Stimulated activated CD4-positive, alpha-beta T cell treated with anti-CD3 and anti-CD28 coated beads, Interleukin-2, amount 100 ng/mL, for 4 hours (primary cell): Measurements from ENCODE around the gene MLN.

Experiments used
- DNase-seq: peaks from one replicate; pipeline ENCODE4 v3.0.0-alpha.2; 2020; ENCODE audit warnings: low read depth

MLN gene

GRCh38 chr6:33752646-33753015 is 51.2 kb downstream of the MLN start:
- no peak for DNase-seq

GRCh38 chr6:33751771-33752645 is 51.8 kb downstream of the MLN start:
- DNase-seq, result no peak

GRCh38 chr6:33750244-33750991 is 53.4 kb downstream of the MLN start:
- no peak for DNase-seq

- no peak for DNase-seq
These were observed 54.4 kb downstream of the MLN start for GRCh38 chr6:33749401-33749800.

- no peak for DNase-seq
These were observed 55.0 kb downstream of the MLN start for GRCh38 chr6:33748841-33749240.

- no peak for DNase-seq
These were observed 56.0 kb downstream of the MLN start for GRCh38 chr6:33747823-33748222.

- DNase-seq, result no peak
These were observed 57.1 kb downstream of the MLN start, which contains the start of gene IP6K3 for GRCh38 chr6:33746651-33747100. Gene IP6K3, minus strand, starts transcription at chr6:33746905. Its CDS starts 11,429 bp downstream, at chr6:33735476.

GRCh38 chr6:33746036-33746600 is 57.7 kb downstream of the MLN start:
- no peak for DNase-seq

GRCh38 chr6:33745548-33745947 is 58.3 kb downstream of the MLN start:
- no peak for DNase-seq

- no peak for DNase-seq
These were observed 58.8 kb downstream of the MLN start for GRCh38 chr6:33744895-33745546.
